NCI-H524 treated with DMSO at 0.1 percent for 48 hours (cell line): Measurements from ENCODE around the gene UBAC1.
"Not testable (repeated sequence)": the region's sequence is repeated elsewhere in the genome, so short reads cannot be mapped to it uniquely, and the experiment has no call there.

Source experiments
- DNase-seq: peaks from one replicate; lab custom pipeline; 2025; lab: John Stamatoyannopoulos, UW

The UBAC1 gene

GRCh38 chr9:135978642-135979546 is 17.7 kb upstream of the UBAC1 start:
- no peak for DNase-seq

GRCh38 chr9:135976944-135977343 is 15.8 kb upstream of the UBAC1 start:
- no peak for DNase-seq

- DNase-seq = no peak
Measured at GRCh38 chr9:135976531-135976930, 15.4 kb upstream of the UBAC1 start.

GRCh38 chr9:135975834-135976233 is 14.7 kb upstream of the UBAC1 start:
- DNase-seq = no peak

- no peak for DNase-seq
Measured at GRCh38 chr9:135974220-135974573, 13.0 kb upstream of the UBAC1 start.

GRCh38 chr9:135973277-135974219 is 12.4 kb upstream of the UBAC1 start:
- no peak for DNase-seq

GRCh38 chr9:135971892-135972291 is 10.7 kb upstream of the UBAC1 start:
- no peak for DNase-seq

GRCh38 chr9:135971111-135971766 is 10.1 kb upstream of the UBAC1 start:
- no peak for DNase-seq

GRCh38 chr9:135970128-135970815 is 9.1 kb upstream of the UBAC1 start:
- DNase-seq = no peak

- no peak for DNase-seq
Measured at GRCh38 chr9:135969064-135969683, 8.0 kb upstream of the UBAC1 start.

GRCh38 chr9:135968601-135969000 is 7.4 kb upstream of the UBAC1 start:
- DNase-seq = no peak

GRCh38 chr9:135968083-135968476 is 6.9 kb upstream of the UBAC1 start:
- DNase-seq = no peak

GRCh38 chr9:135966916-135967260 is 5.7 kb upstream of the UBAC1 start:
- DNase-seq = not testable (repeated sequence)

- DNase-seq = no peak
Measured at GRCh38 chr9:135965124-135965756, 4.1 kb upstream of the UBAC1 start.

GRCh38 chr9:135963938-135964337 is 2.8 kb upstream of the UBAC1 start:
- no peak for DNase-seq

GRCh38 chr9:135963338-135963737 is 2.2 kb upstream of the UBAC1 start:
- DNase-seq = no peak

GRCh38 chr9:135962696-135963307 is 1.6 kb upstream of the UBAC1 start:
- no peak for DNase-seq

GRCh38 chr9:135961811-135962695 is 880 bp upstream of the UBAC1 start:
- no peak for DNase-seq
